ENCODE results near the gene ELOA.
A peak's percentile ranks its signal among the peaks of the same experiment; 100 is the strongest.
"Not testable (repeated sequence)": the region's sequence is repeated elsewhere in the genome, so short reads cannot be mapped to it uniquely, and the experiment has no call there.

The ELOA gene

DNA sequence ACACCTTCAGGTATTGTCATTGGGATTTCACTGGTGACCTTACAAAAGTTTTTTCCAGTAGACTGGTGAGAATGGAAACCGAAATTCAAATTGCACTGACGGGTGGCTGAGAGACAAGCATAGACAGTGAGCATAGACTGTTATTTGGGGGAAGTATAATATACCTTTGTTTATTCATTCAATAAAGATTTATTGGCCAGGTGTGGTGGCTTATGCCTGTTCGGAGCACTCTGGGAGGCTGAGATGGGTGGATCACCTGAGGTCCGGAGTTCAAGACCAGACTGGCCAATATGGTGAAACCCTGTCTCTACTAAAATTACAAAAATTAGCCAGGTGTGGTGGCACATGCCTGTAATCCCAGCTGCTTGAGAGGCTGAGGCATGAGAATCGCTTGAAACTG is 10.0 kb upstream of the ELOA start:
- not testable (repeated sequence) for DNase-seq (ENCODE audit: low read depth in 2 of 2)

DNA sequence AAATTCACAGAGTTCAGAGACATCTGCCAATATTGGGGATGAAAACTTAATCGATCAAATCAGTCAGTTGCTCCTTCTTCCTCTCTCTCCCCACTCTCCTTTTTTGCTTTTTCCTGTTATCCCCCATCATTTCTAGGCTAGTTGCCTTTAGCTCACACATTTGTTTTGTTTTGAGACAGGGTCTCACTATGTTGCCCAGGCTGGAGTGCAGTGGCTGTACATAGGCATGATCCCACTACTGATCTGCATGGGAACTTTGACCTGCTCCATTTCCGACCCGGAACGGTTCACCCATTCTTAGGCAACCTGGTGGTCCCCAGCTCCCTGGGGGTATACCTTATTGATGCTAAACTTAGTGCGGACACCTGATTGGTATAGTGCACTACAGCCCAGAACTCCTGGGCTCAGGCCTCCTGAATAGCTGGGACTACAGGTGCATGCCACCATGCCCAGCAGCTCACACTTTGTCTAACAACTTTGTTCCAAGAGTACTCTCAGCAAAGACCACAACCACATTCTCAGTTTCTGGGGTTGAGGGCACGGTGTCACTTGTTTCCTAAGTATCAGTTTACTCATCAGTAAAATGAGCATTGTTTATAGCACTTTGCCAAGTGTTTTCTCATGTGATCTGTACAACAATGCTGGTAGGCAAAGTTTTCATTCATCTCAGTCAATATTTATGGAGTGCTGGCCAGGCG is 6.7 kb upstream of the ELOA start:
- DNase-seq (ENCODE audit: low read depth in 2 of 2), result no peak

DNA sequence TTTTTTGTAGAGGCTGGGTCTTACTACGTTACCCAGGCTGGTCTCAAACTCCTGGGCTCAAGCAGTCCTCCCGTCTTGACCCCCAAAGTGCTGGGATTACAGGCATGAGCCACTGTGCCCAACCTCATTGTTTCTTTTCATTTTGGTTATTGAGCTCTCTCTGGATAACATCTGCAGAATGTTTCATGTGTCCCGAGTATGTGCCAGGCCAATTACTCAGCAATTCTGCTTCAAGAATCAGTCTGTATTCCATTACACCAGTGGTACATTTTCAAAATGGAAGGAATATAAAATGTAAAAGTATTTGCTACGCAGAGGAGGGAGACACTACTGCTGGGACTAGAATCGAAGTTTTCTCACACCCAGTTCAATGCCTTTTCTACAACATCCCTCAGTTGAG is 1.7 kb upstream of the ELOA start:
- DNase-seq (ENCODE audit: low read depth in 2 of 2), result no peak

DNA sequence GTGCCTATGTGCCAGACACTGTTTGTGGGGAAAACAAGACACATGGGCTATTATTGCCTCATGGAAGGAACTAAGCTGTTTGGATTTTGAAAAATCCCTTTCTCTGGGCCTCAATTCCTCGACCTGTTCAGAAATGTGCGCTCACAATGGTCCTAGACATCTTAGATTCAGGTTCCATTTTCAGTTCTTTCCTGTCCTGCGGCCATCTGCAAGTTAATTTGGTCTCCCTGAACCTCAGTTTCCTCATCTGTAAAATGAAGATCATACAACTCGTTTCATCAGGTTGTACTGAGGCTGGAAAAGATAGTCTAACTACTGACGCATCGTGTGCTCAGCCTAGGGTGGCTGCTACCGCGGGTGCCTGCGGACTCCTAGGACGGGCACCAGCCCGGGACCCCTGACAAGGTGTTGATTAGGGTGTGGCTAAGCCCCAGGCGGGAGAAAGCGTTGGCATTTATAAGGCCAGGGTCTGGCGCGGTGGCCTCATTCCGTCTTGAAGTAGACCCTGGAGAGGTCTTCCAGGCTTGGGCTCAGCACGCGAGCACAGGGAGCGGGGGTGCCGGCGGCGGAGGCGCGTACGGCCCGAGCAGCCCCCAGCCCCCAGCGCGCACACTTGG is 493 bp upstream of the ELOA start:
- no peak for DNase-seq (ENCODE audit: low read depth in 2 of 2)

DNA sequence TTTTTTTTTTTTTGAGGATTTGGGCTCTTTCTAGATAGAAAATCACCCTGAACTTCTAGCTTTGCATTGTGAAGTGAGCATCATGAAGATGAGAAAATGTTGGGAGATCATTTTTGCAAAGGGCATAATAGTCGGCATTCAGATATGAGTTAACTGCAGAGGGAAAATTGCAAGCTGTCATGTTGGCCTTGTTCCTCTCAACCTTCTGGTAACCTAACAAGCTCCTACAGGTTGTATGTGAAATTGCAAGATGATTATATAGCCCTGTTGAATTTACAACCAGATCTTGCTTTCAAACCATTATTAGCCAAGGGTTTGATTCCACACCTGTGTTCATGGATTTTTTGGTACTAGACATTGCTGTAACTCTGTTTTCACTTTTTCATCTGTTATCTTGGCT is 2.2 kb downstream of the ELOA start:
- no peak for DNase-seq (ENCODE audit: low read depth in 2 of 2)

DNA sequence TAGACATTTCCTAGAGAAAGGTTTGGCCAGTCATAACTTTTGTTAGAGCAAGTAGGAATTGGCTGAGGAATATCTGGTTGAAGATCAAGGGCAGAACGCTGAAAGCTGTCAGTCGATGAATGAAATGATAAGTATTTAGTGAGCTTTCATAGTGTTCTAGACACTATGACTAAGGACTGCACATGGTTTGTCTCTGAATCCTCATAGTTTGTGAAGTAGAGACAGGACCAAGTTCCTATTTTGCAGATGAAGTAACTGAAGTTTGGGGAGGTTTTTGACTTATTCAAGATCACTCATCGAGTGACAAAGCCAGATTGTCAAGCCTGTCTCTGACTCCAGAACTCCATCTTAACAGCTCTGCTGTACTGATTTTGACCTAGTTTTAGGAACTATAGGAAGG is 4.7 kb downstream of the ELOA start:
- DNase-seq (ENCODE audit: low read depth in 2 of 2), result no peak

DNA sequence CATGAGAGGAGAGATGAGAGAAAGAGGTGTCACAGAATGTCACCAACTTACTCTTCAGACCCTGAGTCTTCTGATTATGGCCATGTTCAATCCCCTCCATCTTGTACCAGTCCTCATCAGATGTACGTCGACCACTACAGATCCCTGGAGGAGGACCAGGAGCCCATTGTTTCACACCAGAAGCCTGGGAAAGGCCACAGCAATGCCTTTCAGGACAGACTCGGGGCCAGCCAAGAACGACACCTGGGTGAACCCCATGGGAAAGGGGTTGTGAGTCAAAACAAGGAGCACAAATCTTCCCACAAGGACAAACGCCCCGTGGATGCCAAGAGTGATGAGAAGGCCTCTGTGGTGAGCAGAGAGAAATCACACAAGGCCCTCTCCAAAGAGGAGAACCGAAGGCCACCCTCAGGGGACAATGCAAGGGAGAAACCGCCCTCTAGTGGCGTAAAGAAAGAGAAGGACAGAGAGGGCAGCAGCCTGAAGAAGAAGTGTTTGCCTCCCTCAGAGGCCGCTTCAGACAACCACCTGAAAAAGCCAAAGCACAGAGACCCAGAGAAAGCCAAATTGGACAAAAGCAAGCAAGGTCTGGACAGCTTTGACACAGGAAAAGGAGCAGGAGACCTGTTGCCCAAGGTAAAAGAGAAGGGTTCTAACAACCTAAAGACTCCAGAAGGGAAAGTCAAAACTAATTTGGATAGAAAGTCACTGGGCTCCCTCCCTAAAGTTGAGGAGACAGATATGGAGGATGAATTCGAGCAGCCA is 8.0 kb downstream of the ELOA start:
- DNase-seq (ENCODE audit: low read depth in 2 of 2), result peak in 1 of 2 donors; percentile 32

DNA sequence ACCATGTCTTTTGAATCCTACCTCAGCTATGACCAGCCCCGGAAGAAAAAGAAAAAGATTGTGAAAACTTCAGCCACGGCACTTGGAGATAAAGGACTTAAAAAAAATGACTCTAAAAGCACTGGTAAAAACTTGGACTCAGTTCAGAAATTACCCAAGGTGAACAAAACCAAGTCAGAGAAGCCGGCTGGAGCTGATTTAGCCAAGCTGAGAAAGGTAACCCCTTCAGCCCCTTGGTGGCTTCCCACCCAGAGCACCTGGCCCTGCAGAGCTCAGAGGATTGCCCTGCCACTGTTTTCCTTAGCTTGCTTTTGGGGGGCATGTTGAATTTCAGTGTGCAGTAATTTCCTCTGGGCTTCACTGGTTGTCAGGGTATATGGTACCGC is 8.5 kb downstream of the ELOA start:
- DNase-seq (ENCODE audit: low read depth in 2 of 2), result no peak

DNA sequence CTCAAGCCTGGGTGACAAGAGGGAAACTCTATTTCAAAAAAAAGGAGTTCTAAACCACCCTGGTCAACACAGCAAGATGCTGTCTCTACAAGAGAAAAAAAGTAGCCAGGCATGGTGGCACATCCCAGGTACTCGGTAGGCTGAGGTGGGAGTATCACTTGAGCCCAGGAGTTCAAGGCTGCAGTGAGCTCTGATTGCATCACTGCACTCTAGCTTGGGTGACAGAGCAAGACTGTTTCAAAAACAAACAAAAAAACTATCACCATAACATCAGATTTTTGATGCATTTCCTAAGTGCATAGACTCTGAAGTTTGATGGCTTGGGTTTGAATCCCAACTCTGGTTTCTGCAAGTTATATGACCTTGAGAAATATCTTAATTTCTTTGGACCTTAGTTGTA is 9.6 kb downstream of the ELOA start:
- DNase-seq (ENCODE audit: low read depth in 2 of 2), result no peak

DNA sequence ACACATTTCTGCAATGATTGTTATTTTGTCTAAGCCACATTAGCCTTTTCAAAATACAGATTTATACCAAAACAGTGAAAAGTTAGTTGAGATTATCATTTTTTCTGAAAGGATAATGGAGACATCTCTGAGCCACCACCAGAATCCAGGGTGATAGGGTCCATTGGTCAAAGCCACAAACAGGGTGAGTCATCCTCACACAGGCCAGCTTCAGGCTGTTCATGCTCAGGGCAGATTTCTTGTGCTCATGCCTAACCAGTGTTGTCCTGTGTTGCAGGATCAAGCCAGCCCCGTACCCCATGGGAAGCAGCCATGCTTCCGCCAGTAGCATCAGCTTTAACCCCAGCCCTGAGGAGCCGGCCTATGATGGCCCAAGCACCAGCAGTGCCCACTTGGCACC is 13.4 kb downstream of the ELOA start:
- DNase-seq (ENCODE audit: low read depth in 2 of 2), result no peak

DNA sequence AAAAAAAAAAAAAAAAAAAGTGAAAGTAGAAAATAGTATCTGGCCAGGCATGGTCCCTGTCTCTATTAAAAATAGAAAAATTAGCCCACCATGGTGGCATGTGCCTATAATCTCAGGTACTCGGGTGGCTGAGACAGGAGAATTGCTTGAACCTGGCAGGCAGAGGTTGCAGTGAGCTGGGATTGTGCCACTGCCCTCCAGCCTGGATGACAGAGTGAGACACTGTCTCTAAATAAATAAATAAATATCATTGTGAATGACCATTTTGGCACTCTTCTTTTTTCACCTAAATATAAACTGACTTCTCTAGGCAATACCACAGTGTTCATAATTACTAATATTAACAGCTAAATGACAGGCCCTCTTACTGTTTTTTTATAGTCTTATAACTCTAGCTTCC is 14.5 kb downstream of the ELOA start:
- no peak for DNase-seq (ENCODE audit: low read depth in 2 of 2)

DNA sequence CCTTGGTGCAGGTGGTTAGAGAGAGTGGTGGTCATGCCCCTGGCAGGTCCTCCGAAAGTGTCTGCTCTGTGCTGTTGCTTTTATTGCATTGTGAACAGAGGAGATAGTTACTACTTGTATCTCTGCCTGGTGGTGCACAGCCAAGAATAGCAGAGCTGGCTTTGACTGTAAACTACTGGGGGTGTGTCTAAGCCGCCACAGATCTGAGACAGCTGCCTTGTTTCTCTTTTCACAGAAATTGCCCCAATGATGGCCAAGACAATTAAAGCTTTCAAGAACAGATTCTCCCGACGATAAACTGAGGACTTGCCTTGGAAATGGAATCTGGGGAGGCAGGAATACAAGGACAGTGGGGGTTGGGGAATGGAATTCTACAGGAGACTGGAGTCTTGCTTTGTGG is 16.0 kb downstream of the ELOA start:
- no peak for DNase-seq (ENCODE audit: low read depth in 2 of 2)

DNA sequence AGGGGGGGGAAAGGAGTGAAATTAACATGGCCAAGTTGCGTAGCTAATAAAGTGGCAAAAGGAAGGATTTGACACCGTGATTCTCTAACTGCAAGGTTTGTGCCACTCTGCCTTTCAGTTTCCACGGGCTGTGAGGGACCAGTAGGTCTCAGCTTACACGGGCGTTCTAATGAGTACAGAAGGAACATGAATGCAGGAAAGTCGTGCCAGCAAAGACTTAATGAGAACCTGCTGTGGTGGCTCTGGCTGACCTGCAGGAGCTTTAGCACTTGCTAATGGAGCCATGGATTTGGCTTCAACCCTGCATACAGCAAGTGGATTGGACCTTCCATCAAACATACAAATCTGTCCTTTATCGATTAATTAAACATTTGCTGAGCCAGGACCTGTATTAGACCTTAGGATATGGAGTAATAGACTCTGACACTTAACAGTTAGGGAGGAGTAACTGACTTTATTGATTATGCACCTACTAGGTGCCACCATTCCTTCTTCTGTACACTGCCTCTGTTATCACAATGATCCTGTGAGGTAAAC is 19.8 kb downstream of the ELOA start:
- no peak for DNase-seq (ENCODE audit: low read depth in 2 of 2)

DNA sequence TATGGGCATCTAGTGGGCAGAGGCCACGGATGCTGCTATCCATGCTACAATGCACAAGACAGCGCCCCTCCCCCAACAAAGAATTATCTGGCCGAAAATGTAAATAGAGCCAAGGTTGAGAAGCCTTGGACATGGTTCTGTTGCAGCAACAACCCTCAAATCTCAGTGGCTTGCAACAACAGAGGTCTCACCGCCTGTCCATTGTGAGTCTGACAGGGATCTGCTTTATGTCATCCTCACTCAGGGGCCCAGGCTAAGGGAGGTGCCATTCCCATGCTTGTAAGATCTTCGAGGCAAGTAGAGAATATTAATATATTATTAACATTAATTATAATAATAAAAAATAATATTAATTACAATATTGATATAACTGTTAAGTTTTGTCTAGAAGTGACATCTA is 25.5 kb downstream of the ELOA start:
- DNase-seq (ENCODE audit: low read depth in 2 of 2), result no peak

DNA sequence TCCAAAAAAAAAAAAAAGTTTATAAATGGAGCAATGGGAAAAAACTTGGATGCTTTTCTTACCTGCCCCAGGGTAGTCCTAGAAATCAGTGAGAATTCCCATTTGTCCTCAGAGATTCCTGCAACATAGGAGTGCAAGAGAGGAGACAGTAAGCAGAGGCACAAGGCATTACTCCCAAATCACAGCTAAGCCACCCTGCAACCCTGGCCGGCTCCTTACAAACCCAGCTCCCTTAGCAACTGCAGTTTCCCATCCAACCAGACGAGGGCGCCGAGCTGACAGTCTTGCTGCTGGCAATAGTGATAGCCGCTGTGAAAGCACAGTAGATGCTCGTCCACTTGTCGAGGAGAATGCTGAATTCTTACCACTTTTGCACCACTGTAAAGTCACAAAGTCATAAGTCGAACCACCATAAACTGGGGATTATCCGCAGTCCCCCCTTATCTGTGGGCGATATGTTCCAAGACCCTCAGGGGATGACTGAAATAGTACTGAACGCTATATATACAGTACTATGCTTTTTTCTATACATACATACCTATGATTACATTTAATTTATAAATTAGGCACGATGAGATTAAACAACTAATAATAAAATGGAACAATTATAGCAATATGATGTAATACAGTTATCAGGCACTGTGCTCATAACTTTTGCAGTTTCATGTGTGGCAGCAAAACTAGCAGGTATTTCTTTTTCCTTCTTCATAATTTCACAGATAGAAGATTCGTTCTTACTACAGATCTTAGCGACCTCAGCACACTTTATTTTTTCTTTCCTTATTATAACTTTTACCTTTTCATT is 29.0 kb downstream of the ELOA start:
- DNase-seq (ENCODE audit: low read depth in 2 of 2), result peak; percentile 83 to 88

DNA sequence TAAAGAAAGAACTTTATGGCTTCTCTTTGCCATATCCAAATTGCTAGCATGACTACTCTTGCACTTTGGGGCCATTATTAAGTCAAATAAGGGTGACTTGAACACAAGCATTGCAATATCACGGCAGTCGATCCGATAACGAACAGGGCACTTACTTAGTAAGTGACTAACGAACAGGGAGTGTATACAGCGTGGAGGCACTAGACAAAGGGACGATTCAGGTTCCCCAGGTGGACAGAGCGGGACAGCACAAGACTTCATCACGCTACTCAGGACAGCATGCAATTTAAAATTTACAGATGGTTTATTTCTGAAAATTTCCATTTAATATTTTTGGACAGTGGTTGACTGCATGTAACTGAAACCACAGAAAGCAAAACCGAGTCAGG is 29.6 kb downstream of the ELOA start:
- DNase-seq (ENCODE audit: low read depth in 2 of 2), result no peak

DNA sequence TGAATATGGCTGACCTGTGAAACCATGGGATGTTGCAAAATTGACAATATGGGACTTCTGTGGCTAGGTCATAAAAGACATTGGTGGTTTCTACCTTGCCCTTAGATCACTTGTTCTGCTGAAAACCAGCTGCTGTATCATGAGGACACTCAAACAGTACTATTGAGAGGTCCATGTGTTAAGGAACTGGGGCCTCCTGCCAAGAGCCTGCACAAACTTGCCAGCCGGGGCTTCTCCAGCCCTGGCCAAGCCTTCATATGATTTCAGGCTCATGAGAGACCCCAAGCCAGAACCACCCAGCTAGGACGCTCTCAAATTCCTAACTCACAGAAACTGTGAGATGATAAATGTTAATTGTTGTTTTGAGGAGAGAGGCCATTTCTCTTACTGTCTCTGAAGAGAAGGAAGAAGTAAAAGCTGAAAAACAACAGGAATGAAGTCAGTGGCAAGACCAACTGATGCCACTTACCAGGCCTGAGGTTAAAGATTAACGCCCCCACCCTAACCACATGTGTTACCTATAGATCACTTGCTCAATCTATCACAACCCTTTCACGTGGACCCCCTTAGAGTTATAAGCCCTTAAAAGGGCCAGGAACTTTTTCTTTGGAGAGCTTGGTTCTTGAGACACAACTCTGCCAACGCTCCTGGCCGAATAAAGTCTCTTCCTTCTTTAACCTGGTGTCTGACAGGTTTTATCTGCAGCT is 31.1 kb downstream of the ELOA start:
- DNase-seq (ENCODE audit: low read depth in 2 of 2), result no peak

DNA sequence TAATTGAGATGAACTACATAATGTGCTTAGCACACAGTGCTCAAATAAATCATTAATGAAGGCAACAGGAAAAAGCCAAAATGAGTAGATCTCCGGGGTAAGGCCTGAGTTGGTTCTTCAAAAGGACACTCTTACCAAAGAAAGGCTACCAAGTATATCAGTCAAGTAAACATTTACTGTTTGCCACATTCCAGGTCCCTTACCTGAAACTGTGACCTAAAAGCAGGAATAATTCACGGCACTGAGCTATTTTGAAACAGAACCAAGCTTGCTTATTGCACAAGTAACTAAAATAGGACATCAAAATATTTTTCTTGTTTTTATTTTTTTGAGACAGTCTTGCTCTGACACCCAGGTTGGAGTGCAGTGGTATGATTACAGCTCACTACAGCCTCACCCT is 32.9 kb downstream of the ELOA start:
- no peak for DNase-seq (ENCODE audit: low read depth in 2 of 2)

DNA sequence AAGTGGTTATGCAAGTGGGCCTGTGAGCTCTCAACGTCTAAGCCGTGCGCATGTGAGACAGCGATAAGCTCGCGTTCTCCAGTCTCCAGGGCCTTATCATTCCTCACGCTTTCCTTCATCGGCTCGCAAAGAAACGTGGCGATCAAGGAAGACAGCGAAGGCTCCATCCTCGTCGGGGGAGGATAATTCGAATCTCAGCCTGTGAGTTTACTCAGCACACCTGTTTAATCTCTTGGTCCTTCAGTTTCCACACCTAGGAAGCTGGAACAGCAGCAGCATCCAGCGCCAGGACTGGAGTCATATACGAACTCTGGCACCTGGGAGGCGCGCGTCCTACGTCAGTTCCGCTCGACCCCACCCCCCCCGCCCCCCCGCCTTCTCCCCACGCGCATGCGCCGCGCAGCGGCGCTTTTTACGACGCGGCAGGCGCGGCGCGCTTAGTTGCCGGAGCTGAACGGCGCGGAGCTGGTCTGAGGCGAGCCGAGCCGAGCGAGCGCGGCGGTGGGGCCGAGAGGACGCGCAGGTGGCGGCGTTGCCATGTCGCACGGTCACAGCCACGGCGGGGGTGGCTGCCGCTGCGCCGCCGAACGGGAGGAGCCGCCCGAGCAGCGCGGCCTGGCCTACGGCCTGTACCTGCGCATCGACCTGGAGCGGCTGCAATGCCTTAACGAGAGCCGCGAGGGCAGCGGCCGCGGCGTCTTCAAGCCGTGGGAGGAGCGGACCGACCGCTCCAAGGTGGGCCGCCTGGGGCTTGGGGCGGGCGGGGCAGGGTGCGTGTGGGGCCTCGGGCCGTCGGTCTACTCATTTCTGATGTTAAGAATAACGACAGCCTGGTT is 34.9 kb downstream of the ELOA start, which contains the start of gene PITHD1:
Gene PITHD1 (plus strand): TSS at position 440 of the 836 bp plus-strand sequence. CDS start 98 bp downstream, at position 538.
- DNase-seq (ENCODE audit: low read depth in 2 of 2), result peak; percentile 66 to 71

DNA sequence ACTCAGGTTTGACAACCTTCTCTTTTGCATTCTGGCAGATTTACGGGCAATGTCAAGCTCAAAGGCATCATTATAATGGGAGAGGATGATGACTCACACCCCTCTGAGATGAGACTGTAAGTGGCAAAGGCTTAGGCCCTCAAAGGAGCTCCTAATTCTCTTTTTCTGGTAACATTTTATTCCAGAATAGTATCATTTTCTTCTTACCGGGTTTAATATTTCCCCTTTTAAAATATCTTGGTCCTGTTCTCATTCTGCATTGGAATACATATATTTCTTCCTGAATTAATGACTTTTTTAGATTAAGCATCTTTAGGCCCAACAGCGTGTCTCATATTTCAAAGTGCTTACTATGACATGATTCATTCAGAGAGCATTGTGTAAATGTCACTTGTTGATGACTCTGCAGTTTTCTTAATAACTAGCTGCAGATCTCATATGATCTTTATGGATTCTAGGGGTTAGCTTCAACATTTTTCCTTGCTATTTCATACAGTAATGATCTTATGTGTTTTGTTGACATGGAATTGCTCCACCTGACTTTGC is 36.6 kb downstream of the ELOA start:
- DNase-seq (ENCODE audit: low read depth in 2 of 2), result no peak

All from stimulated activated CD4-positive, alpha-beta T cell treated with anti-CD3 and anti-CD28 coated beads, Interleukin-4, amount 100 ng/mL, for 48 hours (primary cell).